ENCODE data around the gene AACS.

The AACS gene

DNA sequence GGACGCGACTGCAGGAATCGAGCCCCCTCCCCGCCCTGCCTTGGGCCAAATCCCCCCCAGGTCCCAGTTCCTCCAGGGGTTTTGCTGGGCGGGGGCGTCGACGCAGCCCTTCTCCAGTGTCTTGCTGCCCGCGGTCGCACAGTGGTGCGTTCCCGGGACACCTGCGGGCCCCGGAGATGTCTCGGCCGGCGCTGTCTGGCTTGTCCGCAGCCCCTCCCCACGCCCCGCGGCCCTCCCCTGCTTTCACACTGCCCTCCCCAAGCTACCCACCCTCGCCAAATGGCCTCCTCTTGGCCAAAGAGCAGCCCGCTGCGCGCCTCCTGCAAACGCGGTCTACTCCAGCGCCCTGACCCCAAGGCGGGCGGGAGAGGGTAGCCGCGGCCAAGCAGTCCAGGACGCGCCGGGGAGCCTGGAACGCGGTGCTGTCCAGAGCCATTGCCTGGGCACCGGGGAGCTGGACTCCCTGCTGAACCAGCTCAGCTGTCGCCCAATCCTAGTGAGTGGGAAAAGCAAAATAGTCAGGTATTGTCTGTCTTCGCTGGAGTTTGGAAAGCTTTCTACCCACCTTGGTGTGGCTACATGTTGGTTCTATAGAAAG, 122.0 kb downstream of the AACS start:
- no peak for DNase-seq

DNA sequence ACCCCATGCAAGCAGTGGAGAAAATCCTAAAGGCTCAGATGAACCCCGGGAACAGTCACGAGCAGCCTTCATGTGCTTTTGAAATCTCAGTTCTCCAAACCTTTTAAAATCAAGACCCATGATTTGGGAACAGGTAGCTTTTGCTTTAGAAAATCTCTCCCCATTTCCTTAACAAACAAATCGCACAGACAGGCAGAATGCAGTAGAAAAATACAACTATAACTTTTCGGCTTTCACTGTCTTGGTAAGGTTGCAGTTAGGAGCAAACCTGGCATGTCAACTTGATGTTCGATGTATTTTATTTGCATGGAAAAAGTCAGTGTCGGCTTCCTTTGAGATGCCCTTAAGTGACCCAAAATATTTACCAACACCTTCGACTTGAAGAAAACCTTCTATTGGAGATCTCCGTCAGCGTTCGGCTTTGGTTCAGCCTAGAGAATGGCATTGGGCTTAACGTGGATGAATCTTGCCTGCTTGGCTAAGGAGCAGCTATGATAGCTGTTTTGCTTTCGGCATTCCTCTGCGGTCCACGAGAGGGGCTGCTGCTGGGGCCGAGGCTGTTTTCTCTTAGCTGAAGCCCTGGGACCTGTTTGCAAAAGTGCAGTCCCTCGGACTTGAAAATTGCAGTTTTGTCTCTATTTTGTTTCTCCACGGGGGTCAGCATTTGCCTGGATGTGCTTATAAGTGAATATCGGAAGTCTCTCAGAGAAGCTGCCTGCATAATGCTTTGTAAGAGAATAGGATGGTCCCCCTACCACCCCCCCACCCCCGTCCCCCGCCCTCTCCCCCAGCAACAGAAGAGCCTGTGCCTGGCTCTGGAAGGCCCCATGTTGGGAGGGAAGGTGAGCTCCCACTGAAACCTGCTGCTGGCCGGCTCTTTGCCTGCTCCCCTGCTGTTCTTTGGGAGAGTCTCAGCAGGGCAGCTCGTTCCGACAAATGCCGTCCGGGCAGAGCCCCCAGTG, 122.8 kb downstream of the AACS start:
- DNase-seq: no peak

DNA sequence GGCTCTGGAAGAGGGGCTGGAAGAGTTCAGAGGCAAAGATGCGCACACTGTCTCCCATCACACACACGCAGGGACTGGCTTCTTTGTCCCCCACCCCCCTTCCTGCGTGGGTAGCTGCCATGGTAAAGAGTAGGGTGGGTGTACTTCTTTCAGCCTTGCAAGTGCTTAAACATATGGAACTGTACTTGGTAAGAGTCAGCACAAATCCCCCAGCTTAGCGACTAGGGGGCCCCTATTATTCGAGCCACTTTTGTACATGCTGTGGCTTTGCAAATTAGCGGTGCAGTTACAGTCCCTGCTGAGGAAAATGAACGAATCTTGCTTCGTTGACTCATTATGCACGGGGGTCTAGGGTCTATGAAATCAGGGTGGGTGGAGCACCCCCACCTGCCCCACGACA, 123.8 kb downstream of the AACS start:
- no peak for DNase-seq

DNA sequence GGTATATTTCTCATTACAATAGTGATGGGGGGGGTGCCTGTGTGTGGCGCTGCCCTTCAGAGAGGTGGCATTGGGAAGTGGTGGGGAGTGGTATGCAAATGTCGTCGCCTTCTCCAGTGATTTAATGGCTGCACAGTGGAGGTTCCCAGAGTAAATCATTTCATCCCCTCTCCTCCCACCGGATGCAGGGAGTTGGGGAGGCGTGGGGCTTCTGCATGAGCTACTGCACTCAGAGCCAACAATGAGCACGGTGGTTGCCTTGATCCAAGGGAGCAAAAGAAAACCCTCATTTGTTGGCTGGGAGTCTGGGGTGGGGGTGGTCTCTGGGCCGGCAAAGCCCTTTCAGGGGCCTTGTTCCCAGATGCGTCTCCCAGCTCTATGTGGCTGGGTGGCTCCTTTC, 124.3 kb downstream of the AACS start:
- no peak for DNase-seq

DNA sequence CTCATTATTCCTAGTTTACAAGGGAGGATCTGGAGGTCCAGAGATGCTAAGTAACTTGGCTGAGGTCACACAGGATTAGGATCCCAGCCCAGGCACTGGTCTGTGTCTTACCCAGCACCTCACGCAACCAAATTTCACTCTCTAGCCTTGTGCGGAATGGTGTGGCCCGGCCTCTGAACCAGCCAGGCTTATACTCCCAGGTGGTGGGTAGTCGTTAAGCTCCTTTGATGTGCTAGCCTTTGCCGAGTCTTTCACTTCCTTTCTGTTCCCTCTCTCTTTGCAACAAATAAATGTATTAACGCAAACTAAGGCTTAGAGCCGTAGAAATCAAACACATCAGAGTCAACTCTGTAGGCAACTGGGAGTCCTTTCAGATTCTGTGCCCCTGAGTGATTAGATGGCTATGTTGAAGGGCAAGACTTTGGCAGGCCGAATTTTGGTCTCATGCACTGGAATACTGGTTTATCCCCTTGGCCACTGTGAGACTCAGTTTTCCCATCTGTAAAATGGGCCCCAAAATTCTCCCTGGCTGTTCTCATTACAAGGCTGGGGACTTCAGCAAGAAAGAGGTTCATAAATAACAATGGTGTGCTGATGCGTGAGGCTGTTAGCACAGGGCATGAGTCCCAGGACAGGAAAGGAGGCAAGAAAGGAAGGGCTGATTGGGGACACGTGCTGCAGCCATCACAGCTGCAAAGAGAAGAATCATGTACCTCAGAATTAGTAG, 126.3 kb downstream of the AACS start:
- DNase-seq: no peak

DNA sequence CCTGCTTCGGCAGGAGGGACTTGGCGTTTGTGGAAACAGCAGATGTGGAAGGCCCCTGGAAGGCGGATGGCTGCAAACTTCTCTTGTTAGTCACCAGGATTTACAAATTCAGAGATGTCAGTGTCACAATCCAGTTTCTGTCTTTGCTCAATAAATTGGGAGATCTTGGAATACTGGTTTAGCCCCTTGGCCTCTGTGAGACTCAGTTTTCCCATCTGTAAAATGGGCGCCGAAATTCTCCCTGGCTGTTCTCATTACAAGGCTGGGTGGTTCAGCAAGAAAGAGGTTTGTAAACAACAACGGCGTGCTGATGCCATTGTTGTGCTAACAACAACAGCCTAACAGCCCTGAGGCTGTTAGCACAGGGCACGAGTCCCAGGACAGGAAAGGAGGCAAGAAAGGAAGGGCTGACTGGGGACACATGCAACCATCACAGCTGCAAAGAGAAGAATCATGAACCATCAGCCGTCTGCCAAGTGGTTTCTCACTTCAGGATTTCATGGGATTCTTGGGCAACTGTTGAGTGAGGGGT, 127.5 kb downstream of the AACS start:
- DNase-seq: no peak
